ENCODE measurements around the gene MED27.

The MED27 gene

DNA sequence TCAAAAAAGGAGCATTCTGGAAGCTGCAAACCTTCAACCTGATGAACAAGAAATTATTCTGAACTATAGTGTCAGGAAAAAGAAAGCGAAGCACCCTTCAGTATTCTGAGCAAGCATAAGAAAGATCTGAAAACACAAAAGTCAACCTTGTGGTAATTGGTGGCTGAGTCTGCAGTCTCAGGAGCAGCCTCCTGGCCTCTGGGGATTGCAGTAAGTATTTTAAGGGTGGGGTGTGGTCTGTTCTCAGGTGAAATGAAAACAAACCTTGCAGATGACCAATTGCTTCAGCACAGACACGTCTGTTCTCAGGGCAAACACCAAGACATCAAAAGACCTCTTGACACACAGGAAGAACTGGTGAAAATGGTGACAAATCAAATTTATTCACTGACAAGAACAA lies 192.0 kb downstream of the MED27 start:
- Mint-ChIP-seq H3K4me1 (peaks cover 41% of the 10 kb centered on the region), H3K27me3 (ENCODE audit: low read depth, poor library complexity) (no peaks in the 10 kb centered on the region), H3K27ac (no peak overlapping the region), H3K9me3 (no peaks in the 10 kb centered on the region), H3K36me3 (ENCODE audit: low read depth) (peaks cover 13% of the 10 kb centered on the region), H3K4me3 (no peak overlapping the region)
- TF ChIP-seq, protein P1, sequence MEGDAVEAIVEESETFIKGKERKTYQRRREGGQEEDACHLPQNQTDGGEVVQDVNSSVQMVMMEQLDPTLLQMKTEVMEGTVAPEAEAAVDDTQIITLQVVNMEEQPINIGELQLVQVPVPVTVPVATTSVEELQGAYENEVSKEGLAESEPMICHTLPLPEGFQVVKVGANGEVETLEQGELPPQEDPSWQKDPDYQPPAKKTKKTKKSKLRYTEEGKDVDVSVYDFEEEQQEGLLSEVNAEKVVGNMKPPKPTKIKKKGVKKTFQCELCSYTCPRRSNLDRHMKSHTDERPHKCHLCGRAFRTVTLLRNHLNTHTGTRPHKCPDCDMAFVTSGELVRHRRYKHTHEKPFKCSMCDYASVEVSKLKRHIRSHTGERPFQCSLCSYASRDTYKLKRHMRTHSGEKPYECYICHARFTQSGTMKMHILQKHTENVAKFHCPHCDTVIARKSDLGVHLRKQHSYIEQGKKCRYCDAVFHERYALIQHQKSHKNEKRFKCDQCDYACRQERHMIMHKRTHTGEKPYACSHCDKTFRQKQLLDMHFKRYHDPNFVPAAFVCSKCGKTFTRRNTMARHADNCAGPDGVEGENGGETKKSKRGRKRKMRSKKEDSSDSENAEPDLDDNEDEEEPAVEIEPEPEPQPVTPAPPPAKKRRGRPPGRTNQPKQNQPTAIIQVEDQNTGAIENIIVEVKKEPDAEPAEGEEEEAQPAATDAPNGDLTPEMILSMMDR (IDR thresholded peaks at IDR 0.05), result no peak
- no peak for DNase-seq

DNA sequence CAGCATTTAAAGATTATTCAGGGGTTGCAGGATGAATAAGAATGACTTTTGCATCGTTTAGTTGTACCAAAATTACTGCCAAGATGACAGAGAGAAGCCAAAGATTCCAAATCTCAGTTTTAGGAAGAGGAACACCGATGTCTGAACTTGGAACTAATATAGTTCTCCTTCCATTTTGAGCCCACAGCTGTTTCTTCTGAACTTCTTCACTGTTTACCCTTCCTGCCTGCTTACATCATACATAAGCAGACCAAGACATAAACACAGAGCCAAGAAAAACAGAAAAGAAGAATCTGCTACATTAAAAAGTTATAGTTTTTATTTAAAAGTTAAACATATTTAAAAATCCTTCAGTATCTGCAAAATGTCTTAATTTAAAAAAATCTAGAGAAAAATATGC lies 192.8 kb downstream of the MED27 start:
- H3K4me1 Mint-ChIP-seq, result peaks cover 38% of the 10 kb centered on the region
- no peak for DNase-seq
- H3K36me3 Mint-ChIP-seq (ENCODE audit: low read depth), result peaks cover 18% of the 10 kb centered on the region
- no peaks in the 10 kb centered on the region for H3K27me3 Mint-ChIP-seq (ENCODE audit: low read depth, poor library complexity)
- H3K4me3 Mint-ChIP-seq, result no peak overlapping the region
- TF ChIP-seq, protein P1 (IDR thresholded peaks at IDR 0.05), result no peak
- H3K9me3 Mint-ChIP-seq, result no peaks in the 10 kb centered on the region
- no peak overlapping the region for H3K27ac Mint-ChIP-seq

DNA sequence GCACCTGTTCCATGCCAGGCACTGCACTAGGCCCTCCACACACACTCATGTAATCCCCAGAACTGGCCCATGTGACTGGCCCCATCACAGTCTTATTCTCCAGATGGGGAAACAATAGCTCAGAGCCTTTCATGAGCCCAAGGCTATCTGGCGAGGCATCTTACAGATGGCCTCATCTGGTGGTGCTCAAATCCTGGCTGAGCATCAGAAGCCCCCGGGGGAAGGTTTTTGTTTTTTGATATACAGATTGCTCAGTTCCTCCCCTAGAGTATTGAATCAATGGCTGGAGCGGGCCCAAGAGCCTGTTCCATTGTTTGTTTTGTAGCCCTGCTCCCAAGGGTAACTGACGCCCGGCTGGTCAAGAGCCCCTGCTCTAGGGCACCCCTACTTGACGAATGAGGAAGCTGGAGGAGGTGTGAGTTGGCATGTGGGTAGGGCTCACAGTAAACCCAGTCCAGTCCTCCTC lies 194.5 kb downstream of the MED27 start:
- H3K27ac Mint-ChIP-seq, result no peak overlapping the region
- peaks cover 29% of the 10 kb centered on the region for H3K4me1 Mint-ChIP-seq
- no peak for DNase-seq
- no peak overlapping the region for H3K4me3 Mint-ChIP-seq
- no peaks in the 10 kb centered on the region for H3K9me3 Mint-ChIP-seq
- H3K36me3 Mint-ChIP-seq (ENCODE audit: low read depth), result peaks cover 16% of the 10 kb centered on the region
- H3K27me3 Mint-ChIP-seq (ENCODE audit: low read depth, poor library complexity), result no peaks in the 10 kb centered on the region
- TF ChIP-seq, protein P1 (IDR thresholded peaks at IDR 0.05), result no peak

DNA sequence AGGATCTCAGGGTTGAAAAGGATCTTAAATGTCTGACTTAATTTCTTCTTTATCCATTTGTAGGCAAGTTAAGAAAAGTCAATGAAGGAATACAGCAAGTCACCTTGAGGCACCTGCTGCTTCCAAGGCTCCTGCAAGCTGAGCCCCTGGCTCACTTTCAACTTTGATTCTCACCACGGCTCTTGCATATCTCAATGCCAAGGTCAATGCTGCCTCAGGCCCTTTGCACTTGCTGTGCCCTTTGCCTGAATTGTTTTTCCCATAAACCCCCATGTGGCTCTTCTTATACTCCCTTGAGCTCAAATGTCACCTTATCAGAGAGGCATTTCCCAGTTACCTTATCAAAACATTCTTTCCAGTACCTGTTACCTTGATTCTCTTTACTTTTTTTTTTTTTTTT lies 195.4 kb downstream of the MED27 start:
- TF ChIP-seq, protein P1 (IDR thresholded peaks at IDR 0.05), result no peak
- Mint-ChIP-seq H3K36me3 (ENCODE audit: low read depth) (peaks cover 16% of the 10 kb centered on the region), H3K4me1 (peaks cover 19% of the 10 kb centered on the region), H3K9me3 (no peaks in the 10 kb centered on the region), H3K27me3 (ENCODE audit: low read depth, poor library complexity) (no peaks in the 10 kb centered on the region), H3K4me3 (no peak overlapping the region), H3K27ac (no peak overlapping the region)
- DNase-seq, result no peak

DNA sequence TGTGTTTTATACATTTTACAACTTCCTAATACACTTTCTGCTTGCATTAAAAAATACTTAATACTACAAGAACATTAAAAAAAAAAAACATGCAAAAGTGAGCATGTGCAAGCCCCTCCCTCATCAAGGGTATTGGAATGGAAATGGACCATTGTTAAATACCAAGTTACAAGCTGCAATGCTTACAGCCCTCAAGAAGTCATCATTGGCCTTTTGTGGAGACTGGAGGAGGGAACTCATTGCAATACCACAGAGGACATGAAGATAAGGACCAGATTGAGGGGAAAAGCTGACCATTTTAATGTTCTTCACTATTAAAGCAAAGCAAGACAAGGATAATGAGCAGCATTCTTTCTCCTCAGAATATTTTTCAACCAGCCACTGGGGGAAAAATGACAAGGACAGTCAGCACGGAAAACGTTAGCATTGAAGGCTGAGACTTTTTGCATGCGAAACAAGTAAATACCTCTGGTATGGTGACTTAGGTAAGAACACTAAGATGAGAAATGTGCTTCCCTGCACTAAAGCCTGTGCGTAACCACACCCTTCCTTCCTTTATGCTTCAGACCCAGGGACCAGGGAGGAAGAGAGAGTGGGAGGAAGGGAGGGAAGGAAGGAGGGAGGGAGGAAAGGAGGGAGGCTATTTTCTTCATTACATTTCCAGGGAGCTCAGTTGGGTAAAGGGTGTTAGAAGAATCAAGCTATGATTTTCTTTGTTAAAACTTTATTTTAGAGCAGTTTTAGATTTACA lies 198.7 kb downstream of the MED27 start:
- Mint-ChIP-seq H3K36me3 (ENCODE audit: low read depth) (peaks cover 21% of the 10 kb centered on the region), H3K4me3 (no peak overlapping the region), H3K27me3 (ENCODE audit: low read depth, poor library complexity) (no peaks in the 10 kb centered on the region), H3K9me3 (no peaks in the 10 kb centered on the region), H3K4me1 (no peaks in the 10 kb centered on the region), H3K27ac (no peak overlapping the region)
- TF ChIP-seq, protein P1 (IDR thresholded peaks at IDR 0.05), result no peak
- no peak for DNase-seq

DNA sequence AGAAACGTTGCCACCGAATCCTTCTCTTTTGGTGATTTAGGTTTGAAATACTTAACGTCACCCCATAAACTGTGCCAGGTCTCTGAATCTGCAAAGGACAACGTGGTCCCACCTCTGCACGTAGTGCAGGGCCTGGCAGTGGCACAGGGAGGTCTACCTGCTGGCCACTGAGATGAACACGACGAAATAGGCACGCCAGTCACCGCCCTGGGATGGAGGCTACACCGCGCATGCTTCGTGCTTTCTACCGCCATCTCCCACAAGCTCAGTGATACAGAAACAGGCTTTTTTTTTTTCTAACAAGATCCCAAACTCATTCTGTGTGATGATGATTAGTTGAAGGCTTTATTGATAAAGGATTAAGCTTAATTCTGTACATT lies 199.8 kb downstream of the MED27 start:
- Mint-ChIP-seq H3K4me1 (no peaks in the 10 kb centered on the region), H3K9me3 (no peaks in the 10 kb centered on the region), H3K27ac (no peak overlapping the region), H3K4me3 (no peak overlapping the region), H3K36me3 (ENCODE audit: low read depth) (peaks cover 21% of the 10 kb centered on the region), H3K27me3 (ENCODE audit: low read depth, poor library complexity) (no peaks in the 10 kb centered on the region)
- TF ChIP-seq, protein P1 (IDR thresholded peaks at IDR 0.05), result no peak
- DNase-seq, result no peak
